ENCODE data around the gene GRIP1.
"Not testable (repeated sequence)": the region's sequence is repeated elsewhere in the genome, so short reads cannot be mapped to it uniquely, and the experiment has no call there.

GRIP1 gene

GRCh38 chr12:66321435-66321834 is 357.4 kb downstream of the GRIP1 start:
- DNase-seq (ENCODE audit: low spot score): no peak

GRCh38 chr12:66320996-66321395 is 357.9 kb downstream of the GRIP1 start:
- DNase-seq (ENCODE audit: low spot score): no peak

DNA sequence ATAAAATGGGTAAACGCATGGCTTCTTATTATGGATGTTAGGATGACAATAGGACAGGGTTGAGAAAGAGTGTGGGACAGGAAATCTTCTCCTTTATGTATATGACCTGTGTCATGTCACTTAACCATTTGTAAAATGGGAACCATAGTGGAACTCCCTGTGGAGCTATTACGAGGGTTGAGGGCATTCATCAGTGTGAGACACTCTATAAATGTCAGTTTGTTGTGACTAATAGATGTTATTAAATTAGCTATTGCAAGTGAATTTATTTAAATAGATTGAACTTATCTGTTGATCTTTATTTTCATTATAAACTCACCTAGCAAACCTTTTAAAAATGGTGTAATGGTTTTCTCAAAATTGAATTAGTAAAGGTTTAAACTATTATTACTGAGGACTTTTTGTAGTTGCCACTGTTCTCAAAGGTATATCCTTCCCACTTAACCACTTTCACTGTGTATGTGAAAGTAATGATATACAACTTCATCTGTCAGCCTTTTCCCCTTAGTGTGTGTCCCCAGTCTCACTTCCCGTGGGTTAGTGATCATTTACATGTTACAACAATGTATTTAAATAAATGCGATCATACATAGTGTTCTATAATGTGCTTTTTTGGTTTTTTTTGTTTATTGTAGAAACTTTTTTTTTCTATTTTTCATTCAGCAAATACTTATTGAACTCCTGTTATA is 359.5 kb downstream of the GRIP1 start:
- DNase-seq (ENCODE audit: low spot score): no peak

DNA sequence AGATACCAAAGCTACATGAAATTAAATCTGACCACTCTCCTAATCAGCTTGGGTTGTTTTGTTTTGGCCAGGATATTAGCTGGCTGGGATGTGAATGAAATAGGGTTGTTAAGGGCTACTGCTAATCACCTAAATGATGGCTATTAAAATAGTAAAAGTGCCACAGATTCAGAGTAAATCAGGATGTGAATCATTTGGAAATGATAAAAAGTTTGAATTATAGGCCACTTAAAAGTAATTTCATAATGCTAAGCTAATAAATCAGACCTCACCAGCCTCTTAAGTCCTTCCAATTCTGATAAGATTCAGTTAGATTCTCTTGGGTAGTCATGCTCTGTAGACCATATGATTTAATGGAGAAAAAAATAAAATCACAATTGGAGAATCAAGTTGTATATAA is 364.6 kb downstream of the GRIP1 start:
- no peak for DNase-seq (ENCODE audit: low spot score)

DNA sequence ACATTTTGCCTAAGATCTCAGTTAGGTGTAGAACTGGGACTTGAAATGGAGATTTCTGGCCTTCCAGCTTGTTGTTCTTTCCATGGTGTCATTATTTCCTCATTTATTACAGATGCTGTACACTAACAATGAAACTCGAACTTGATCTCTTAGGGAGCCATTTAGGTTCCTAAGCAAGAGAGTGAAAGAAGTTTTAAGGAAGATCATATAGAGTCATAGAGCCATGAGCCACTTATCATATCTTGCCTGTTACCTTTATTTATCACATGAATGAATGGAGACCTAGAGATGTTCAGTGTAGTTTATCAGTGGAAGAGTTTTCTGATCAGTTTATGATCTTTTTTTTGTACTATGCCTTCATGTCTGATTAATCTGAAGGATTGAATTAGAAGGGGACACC is 366.7 kb downstream of the GRIP1 start:
- no peak for DNase-seq (ENCODE audit: low spot score)

DNA sequence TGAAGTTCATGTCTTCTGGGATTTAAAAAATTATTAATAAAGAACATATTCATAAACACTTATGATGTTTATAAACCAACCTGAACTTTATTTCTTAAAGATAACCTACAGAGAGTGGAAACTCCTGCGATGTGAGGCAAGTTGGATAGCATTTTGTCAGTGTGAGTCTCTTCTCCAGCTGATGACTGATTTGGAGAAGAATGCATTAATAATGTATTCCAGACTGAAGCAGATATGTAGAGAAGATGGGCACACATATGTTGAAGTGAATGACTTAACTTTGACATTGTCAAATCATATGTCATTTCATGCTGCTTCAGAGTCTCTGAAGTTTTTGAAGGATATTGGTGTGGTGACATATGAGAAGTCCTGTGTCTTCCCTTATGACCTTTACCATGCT is 369.3 kb downstream of the GRIP1 start:
- no peak for DNase-seq (ENCODE audit: low spot score)

GRCh38 chr12:66304296-66304900 is 374.5 kb downstream of the GRIP1 start:
- peak; percentile 28 for DNase-seq (ENCODE audit: low spot score)

DNA sequence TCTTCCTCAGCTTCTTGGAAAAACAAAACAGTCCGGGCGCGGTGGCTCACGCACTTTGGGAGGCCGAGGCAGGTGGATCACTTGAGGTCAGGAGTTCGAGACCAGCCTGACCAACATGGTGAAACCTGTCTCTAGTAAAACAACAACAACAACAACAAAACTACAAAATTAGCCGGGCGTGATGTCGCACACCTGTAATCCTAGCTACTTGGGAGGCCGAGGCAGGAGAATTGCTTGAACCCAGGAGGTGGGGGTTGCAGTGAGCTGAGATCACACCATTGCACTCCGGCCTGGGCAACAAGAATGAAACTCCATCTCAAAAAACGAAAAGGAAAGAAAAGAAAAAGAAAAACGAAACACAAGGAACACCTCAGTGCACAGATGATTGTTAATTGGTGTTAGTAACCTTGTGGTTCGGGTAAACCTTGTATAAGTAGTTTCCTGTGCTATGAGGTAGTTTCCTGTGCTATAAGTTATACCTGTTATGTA is 375.5 kb downstream of the GRIP1 start:
- DNase-seq (ENCODE audit: low spot score): not testable (repeated sequence)

GRCh38 chr12:66302827-66303169 is 376.1 kb downstream of the GRIP1 start:
- DNase-seq (ENCODE audit: low spot score): no peak

GRCh38 chr12:66301944-66302826 is 376.7 kb downstream of the GRIP1 start, which contains the start of gene HELB:
HELB (plus strand) TSS chr12:66302493; CDS start chr12:66302604, 111 bp downstream.
- DNase-seq (ENCODE audit: low spot score): peak; percentile 95

GRCh38 chr12:66297923-66298322 is 381.0 kb downstream of the GRIP1 start:
- DNase-seq (ENCODE audit: low spot score): no peak

All from NAMALWA (cell line).